Measurements from ENCODE around the gene FOXP4.
A peak's percentile ranks its signal among the peaks of the same experiment; 100 is the strongest.

The FOXP4 gene

GRCh38 chr6:41545703-41546474, at the start of gene FOXP4:
TSS of gene FOXP4 (plus strand) at chr6:41546381. CDS start at chr6:41565761, 19,380 bp downstream.
- H3K4me1 ChIP-seq: peaks cover 7 to 46% (median 34%) of the 10 kb centered on the region in 4 donors
- DNase-seq: peak; percentile 94 to 96
- H3K27ac ChIP-seq: peak within 1 kb of the TSS; percentile 88 to 90
- H3K36me3 ChIP-seq: peaks cover 0 to 3% (median 0%) of the 10 kb centered on the region in 3 donors
- TF ChIP-seq CTCF (IDR thresholded peaks at IDR 0.05): no peak
- intact Hi-C loops (cut with DNase I; ENCODE audit: low total_unique reads): loop anchor here (2.0 to 10.0 kb wide), 4 partner anchors 37 to 119 kb away; no protein-coding TSS in a partner anchor
- no peaks in the 10 kb centered on the region for H3K27me3 ChIP-seq
- peak within 1 kb of the TSS; percentile 97 to 98 for H3K4me3 ChIP-seq
- no peaks in the 10 kb centered on the region for H3K9me3 ChIP-seq

GRCh38 chr6:41497573-41497972, 48.6 kb upstream of the FOXP4 start:
- H3K9me3 ChIP-seq: no peaks in the 10 kb centered on the region
- no peak for DNase-seq
- no peak for TF ChIP-seq CTCF (IDR thresholded peaks at IDR 0.05)
- intact Hi-C loops (cut with DNase I; ENCODE audit: low total_unique reads): no loop called here
- no peaks in the 10 kb centered on the region for H3K36me3 ChIP-seq
- H3K4me1 ChIP-seq: peaks cover 0 to 8% (median 1%) of the 10 kb centered on the region in 4 donors
- no peaks in the 10 kb centered on the region for H3K27me3 ChIP-seq
- no peak overlapping the region for H3K27ac ChIP-seq
- no peak overlapping the region for H3K4me3 ChIP-seq

GRCh38 chr6:41497994-41498393, 48.2 kb upstream of the FOXP4 start:
- TF ChIP-seq CTCF (IDR thresholded peaks at IDR 0.05): no peak
- no peaks in the 10 kb centered on the region for H3K27me3 ChIP-seq
- peaks cover 0 to 12% (median 4%) of the 10 kb centered on the region in 4 donors for H3K4me1 ChIP-seq
- H3K36me3 ChIP-seq: no peaks in the 10 kb centered on the region
- no peak for DNase-seq
- H3K4me3 ChIP-seq: no peak overlapping the region
- intact Hi-C loops (cut with DNase I; ENCODE audit: low total_unique reads): no loop called here
- no peak overlapping the region for H3K27ac ChIP-seq
- no peaks in the 10 kb centered on the region for H3K9me3 ChIP-seq

- Histone ChIP-seq H3K36me3 (no peaks in the 10 kb centered on the region), H3K27ac (no peak overlapping the region), H3K9me3 (no peaks in the 10 kb centered on the region), H3K4me1 (peaks cover 0 to 21% (median 12%) of the 10 kb centered on the region in 4 donors), H3K27me3 (no peaks in the 10 kb centered on the region), H3K4me3 (no peak overlapping the region)
- TF ChIP-seq CTCF (IDR thresholded peaks at IDR 0.05): no peak
- DNase-seq: no peak
- intact Hi-C loops (cut with DNase I; ENCODE audit: low total_unique reads): no loop called here
Observed at GRCh38 chr6:41498968-41499599, 47.1 kb upstream of the FOXP4 start.

- Histone ChIP-seq H3K27me3 (no peaks in the 10 kb centered on the region), H3K9me3 (no peaks in the 10 kb centered on the region), H3K27ac (no peak overlapping the region), H3K4me1 (peaks cover 5 to 35% (median 25%) of the 10 kb centered on the region in 4 donors), H3K4me3 (no peak overlapping the region), H3K36me3 (no peaks in the 10 kb centered on the region)
- DNase-seq: no peak
- no peak for TF ChIP-seq CTCF (IDR thresholded peaks at IDR 0.05)
- intact Hi-C loops (cut with DNase I; ENCODE audit: low total_unique reads): loop anchor here (5.0 kb wide), 1 partner anchor 73 kb away; no protein-coding TSS in a partner anchor
Observed at GRCh38 chr6:41500561-41500960, 45.6 kb upstream of the FOXP4 start.
